PC-3 (cell line): ENCODE results near the gene DIAPH1. TPM values are rescaled to one million over a fixed set of nuclear protein-coding genes. Genes with fewer than 3 reads are reported as not detected.

Experiments used
- ATAC-seq: fragments of 200-7000 bp; cut with Tn5 transposase; 2 replicates; pipeline ENCODE4 v1.9.1; 2020; ENCODE audit warnings: mild to moderate bottlenecking, moderate library complexity
- BruUV-seq: library from RNA; stranded (reverse); fragments of 400-500 nt; replicated peaks from 2 replicates; lab custom pipeline; 2021; lab: Mats Ljungman, UMichigan
- CTCF ChIA-PET: fragments of 300-600 bp; sonication (Branson Sonifier 250); formaldehyde crosslinking; loops from one replicate; lab custom pipeline; 2022; ENCODE audit warnings: antibody characterized with exemption; lab: Charles Lee
- POLR2A ChIA-PET: fragments of 300-600 bp; sonication (Branson Sonifier 250); formaldehyde crosslinking; loops from one replicate; lab custom pipeline; 2022; ENCODE audit warnings: antibody characterized with exemption; ENCODE audit not compliant: unreplicated experiment; lab: Charles Lee
- DNase-seq: peaks from one replicate; pipeline ENCODE4 v3.0.0-alpha.2; 2015
- H2AFZ ChIP-seq: fragments of 300-600 bp; sonication (generic); 2 replicates; pipeline ENCODE4 v1.6.0; 2016; ENCODE audit warnings: antibody characterized with exemption, low read length
- H3F3A ChIP-seq: fragments of 300-600 bp; sonication (generic); one replicate; pipeline ENCODE4 v1.6.0; 2017; ENCODE audit warnings: antibody characterized with exemption, low read length, control low read depth, mild to moderate bottlenecking; ENCODE audit not compliant: unreplicated experiment
- H3K27ac ChIP-seq: fragments of 300-600 bp; sonication (generic); 2 replicates; pipeline ENCODE4 v1.5.1; 2016; ENCODE audit warnings: mild to moderate bottlenecking, low read length
- H3K27me3 ChIP-seq: fragments of 300-600 bp; sonication (generic); 2 replicates; pipeline ENCODE4 v1.6.1; 2016; ENCODE audit warnings: low read length, mixed read lengths
- H3K36me3 ChIP-seq: fragments of 300-600 bp; sonication (generic); 2 replicates; pipeline ENCODE4 v1.6.1; 2016; ENCODE audit warnings: low read depth, mixed run types, low read length, mixed read lengths
- H3K4me1 ChIP-seq: fragments of 300-600 bp; sonication (generic); 2 replicates; pipeline ENCODE4 v1.5.1; 2016; ENCODE audit warnings: low read length; ENCODE audit not compliant: insufficient read depth
- H3K4me2 ChIP-seq: fragments of 300-600 bp; sonication (generic); 2 replicates; pipeline ENCODE4 v1.6.0; 2016; ENCODE audit warnings: low read length
- H3K4me3 ChIP-seq: fragments of 300-600 bp; sonication (generic); 2 replicates; pipeline ENCODE4 v1.5.1; 2016; ENCODE audit warnings: mild to moderate bottlenecking, low read length, mixed read lengths
- H3K79me2 ChIP-seq: fragments of 300-600 bp; sonication (generic); 2 replicates; pipeline ENCODE4 v1.6.1; 2017; ENCODE audit warnings: low read length, mixed read lengths
- H3K9ac ChIP-seq: fragments of 300-600 bp; sonication (generic); 2 replicates; pipeline ENCODE4 v1.6.0; 2016; ENCODE audit warnings: mild to moderate bottlenecking, low read length
- H3K9me2 ChIP-seq: fragments of 300-600 bp; sonication (generic); replicated peaks from 2 replicates; pipeline ENCODE4 v1.6.1; 2016; ENCODE audit warnings: mixed run types, low read length, mixed read lengths
- H3K9me3 ChIP-seq: fragments of 300-600 bp; sonication (generic); 2 replicates; pipeline ENCODE4 v1.6.1; 2016; ENCODE audit warnings: low read length, mixed read lengths
- H4K20me1 ChIP-seq: fragments of 300-600 bp; sonication (generic); 2 replicates; pipeline ENCODE4 v1.6.1; 2016; ENCODE audit warnings: low read length, mixed read lengths
- EZH2 ChIP-seq: fragments of 300-600 bp; sonication (generic); IDR thresholded peaks from one replicate; pipeline ENCODE4 v1.6.1; 2017; ENCODE audit warnings: antibody characterized with exemption, mild to moderate bottlenecking, low read length; ENCODE audit not compliant: unreplicated experiment
- EZH2phosphoT487 ChIP-seq: fragments of 300-600 bp; sonication (generic); IDR thresholded peaks from 2 replicates; pipeline ENCODE4 v1.6.1; 2018; ENCODE audit warnings: mild to moderate bottlenecking, antibody characterized with exemption, low read length, borderline replicate concordance
- intact Hi-C: fragments of 100-400 bp; cut with micrococcal nuclease; formaldehyde crosslinking; loops from 2 replicates; pipeline ENCODE4 v1.9.0; 2023
- total RNA-seq: library from RNA; depleted of rRNA; stranded (reverse); fragments of >200 nt; gene quantifications from 2 replicates; pipeline ENCODE4 v1.2.3, GENCODE V29; 2014
- TF ChIP-seq, protein P1 (sequence below): fragments of 300-600 bp; sonication (generic); conservative IDR thresholded peaks from 2 replicates; pipeline ENCODE4 v1.5.1; 2017; ENCODE audit warnings: antibody characterized with exemption, low read depth, mild to moderate bottlenecking, low read length

Gene DIAPH1
- total RNA-seq, 1 experiment from 2014 or later, result 51.9 TPM

- intact Hi-C loops, result loop anchor here (1.0 kb wide), 1 partner anchor 15 kb away; no protein-coding TSS in a partner anchor
- TF ChIP-seq EZH2 (no peak), EZH2phosphoT487 (no peak)
- TF ChIP-seq, protein P1, sequence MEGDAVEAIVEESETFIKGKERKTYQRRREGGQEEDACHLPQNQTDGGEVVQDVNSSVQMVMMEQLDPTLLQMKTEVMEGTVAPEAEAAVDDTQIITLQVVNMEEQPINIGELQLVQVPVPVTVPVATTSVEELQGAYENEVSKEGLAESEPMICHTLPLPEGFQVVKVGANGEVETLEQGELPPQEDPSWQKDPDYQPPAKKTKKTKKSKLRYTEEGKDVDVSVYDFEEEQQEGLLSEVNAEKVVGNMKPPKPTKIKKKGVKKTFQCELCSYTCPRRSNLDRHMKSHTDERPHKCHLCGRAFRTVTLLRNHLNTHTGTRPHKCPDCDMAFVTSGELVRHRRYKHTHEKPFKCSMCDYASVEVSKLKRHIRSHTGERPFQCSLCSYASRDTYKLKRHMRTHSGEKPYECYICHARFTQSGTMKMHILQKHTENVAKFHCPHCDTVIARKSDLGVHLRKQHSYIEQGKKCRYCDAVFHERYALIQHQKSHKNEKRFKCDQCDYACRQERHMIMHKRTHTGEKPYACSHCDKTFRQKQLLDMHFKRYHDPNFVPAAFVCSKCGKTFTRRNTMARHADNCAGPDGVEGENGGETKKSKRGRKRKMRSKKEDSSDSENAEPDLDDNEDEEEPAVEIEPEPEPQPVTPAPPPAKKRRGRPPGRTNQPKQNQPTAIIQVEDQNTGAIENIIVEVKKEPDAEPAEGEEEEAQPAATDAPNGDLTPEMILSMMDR, result no peak
- Histone ChIP-seq H3K4me2 (peak overlapping the region; percentile 60), H3K27ac (peak overlapping the region; percentile 58), H2AFZ (no peak overlapping the region), H3K4me1 (peaks cover 22% of the 10 kb centered on the region), H3K9ac (no peak overlapping the region), H3K9me3 (no peaks in the 10 kb centered on the region), H3K27me3 (no peaks in the 10 kb centered on the region), H3F3A (no peaks in the 10 kb centered on the region), H3K4me3 (no peak overlapping the region), H4K20me1 (peaks cover 13% of the 10 kb centered on the region; the same call in 1 of the 2 replicates), H3K79me2 (peaks cover 98% of the 10 kb centered on the region), H3K9me2 (no peaks in the 10 kb centered on the region), H3K36me3 (no peaks in the 10 kb centered on the region)
- ChIA-PET CTCF (interaction anchor here (0.7 to 1.1 kb wide), 3 partner anchors 12 to 16 kb away, joined by 3 to 5 read pairs (median 5); partner anchors contain the start of gene DIAPH1), POLR2A (interaction anchor here (0.6 kb wide), 1 partner anchor 38 kb away, joined by 3 read pairs; no protein-coding TSS in a partner anchor)
- TSS peak; percentile 49 for BruUV-seq
- DNase-seq (peak; percentile 90), ATAC-seq (peak; percentile 98)
Measured at GRCh38 chr5:141603923-141604717, 14.7 kb downstream of the DIAPH1 start.

DNA sequence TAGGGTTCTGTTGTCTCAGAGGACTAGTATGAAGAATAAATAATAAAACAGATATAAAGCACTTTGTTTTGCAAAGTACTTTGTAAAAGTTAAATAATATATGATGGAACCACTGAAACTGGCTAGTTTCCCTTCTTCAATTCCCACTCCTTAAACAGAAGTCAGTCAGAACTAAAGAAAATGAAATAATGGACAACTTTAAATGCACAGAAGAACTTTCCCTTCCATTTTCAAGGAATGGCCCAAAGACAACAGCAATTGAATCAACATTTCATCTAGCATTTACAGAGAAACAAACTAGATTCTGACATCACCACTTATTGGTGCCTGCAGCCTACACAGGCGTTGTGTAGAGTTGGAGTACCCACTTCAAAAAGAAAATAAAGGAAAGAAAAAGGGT is 16.2 kb downstream of the DIAPH1 start:
- H3K4me1 ChIP-seq, result peaks cover 22% of the 10 kb centered on the region
- intact Hi-C loops, result no loop called here
- no peak overlapping the region for H2AFZ ChIP-seq
- H4K20me1 ChIP-seq, result peaks cover 11% of the 10 kb centered on the region; the same call in 1 of the 2 replicates
- no peak for DNase-seq
- CTCF ChIA-PET, result no interaction called here
- H3K9ac ChIP-seq, result no peak overlapping the region
- no peak overlapping the region for H3K4me2 ChIP-seq
- ATAC-seq, result no peak
- H3K4me3 ChIP-seq, result no peak overlapping the region
- no peaks in the 10 kb centered on the region for H3K9me3 ChIP-seq
- POLR2A ChIA-PET, result no interaction called here
- no TSS peak for BruUV-seq
- no peak overlapping the region for H3K27ac ChIP-seq
- no peaks in the 10 kb centered on the region for H3F3A ChIP-seq
- no peaks in the 10 kb centered on the region for H3K27me3 ChIP-seq
- no peaks in the 10 kb centered on the region for H3K9me2 ChIP-seq
- TF ChIP-seq, protein P1, result no peak
- H3K79me2 ChIP-seq, result peaks cover 98% of the 10 kb centered on the region
- H3K36me3 ChIP-seq, result no peaks in the 10 kb centered on the region
